GM18907 (cell line): Measurements from ENCODE around the gene CTDNEP1.
A peak's percentile ranks its signal among the peaks of the same experiment; 100 is the strongest.
"Not testable (repeated sequence)": the region's sequence is repeated elsewhere in the genome, so short reads cannot be mapped to it uniquely, and the experiment has no call there.

Source experiments
- ATAC-seq: cut with Tn5 transposase; IDR thresholded peaks from one replicate; pipeline ENCODE4 v1.9.1; 2021; ENCODE audit warnings: mild to moderate bottlenecking, moderate library complexity; ENCODE audit not compliant: unreplicated experiment

CTDNEP1 gene

DNA sequence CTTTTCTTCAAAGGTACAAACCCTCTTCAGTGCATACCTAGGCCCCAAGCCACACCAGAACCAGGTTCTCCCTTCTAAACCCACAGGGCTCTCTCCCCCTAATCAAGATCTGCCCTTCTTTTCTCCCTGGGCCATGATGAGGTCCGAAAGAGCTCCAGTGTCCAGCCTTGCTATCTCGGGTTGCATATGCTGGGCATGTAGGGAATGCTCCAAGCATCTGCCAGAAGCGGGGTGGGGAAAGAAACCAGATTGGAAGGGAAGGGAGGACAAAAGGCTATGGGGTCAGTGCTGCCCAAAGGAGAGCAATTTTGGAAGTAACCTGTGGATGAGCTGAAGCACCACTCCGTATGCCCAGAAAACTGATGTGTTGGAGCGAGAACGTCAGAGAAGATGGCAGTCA, 2.3 kb downstream of the CTDNEP1 start:
- ATAC-seq: no peak

DNA sequence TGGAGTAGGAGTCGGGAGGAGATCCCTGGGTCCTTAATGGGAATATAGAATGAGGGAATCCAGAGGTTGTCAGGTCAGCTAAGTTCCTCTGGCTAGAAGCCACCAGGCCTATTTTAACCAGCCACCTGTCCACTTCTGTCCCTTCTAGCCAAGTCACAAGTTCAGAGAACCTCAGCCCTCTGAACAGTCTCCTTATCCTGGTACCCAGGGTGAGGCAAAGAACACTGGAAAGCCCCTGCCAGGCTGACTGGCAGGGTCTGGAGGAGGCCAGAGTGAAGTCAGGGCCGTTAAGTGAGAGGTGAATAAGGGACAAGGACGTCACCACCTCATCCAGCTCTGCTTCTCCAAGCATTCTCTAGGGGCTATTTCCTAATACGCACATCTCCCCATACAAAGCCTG, 2.7 kb downstream of the CTDNEP1 start:
- ATAC-seq: no peak

DNA sequence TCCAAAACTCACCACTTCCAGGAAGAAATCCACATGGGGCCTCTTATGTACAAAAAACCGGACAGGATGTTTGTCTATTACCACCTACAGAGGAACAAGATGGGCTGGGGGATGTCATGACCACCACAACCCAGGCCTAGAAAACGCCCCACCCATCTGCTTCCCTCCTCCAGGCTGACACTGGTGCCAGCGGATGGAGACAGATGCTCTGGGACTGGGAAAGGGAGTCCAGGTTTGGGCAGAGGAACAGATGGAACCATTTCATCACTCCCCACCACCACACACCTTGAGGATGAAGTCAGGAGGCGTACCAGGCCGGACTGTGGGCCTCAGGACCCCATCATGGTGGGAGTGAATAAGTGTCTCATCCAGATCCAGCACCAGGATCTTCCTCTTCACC, 4.8 kb downstream of the CTDNEP1 start:
- ATAC-seq: no peak

GRCh38 chr17:7243838-7244237, 7.7 kb downstream of the CTDNEP1 start:
- ATAC-seq: not testable (repeated sequence)

GRCh38 chr17:7243453-7243729, 8.1 kb downstream of the CTDNEP1 start:
- no peak for ATAC-seq

GRCh38 chr17:7242717-7243452, 8.6 kb downstream of the CTDNEP1 start:
- ATAC-seq: peak; percentile 48

DNA sequence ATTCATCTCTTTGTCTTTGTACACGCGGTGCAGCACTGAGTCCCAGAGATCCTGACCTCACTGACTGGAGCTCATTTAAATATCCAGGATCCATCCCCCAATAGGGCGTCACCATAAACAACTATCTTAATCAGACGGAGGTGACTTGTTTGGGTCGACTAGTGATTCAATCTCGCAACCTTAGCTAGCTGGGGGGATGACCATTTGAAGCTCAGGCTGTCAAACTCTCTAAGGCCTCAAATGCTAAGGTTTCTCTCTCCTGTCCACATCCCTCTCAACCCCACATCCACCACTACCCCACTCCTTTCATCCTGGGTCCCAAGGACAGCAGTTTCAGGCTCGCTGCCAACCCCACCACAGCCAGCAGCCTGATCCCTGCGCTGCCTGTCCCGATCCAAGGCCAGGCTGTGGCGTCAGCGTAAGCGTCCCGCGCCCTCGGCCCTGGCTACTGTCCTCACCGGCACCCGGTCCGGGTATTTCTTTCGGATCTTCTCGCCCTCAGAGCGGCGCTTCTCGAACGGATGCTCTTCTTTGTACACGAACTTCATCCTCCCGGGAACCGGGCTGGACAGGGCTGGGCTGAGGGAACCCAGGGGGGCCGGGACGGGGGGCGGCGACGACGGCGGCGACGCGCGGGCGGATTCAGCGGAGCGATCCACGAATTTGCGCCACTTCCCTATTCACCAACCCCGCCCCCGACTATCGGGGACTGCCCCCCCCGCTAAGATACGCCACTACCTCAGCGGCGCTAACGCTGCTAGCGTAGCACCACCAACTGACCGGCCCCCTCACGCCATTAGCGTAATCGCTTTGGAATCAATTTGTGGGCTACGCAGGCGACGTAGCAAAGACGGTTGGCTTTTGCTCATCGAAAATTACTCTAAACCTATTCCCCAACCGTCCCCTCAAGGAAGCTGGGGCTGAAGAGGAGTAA, 9.5 kb downstream of the CTDNEP1 start, which contains the start of gene GABARAP:
Gene GABARAP (minus strand): TSS at position 667 of the 934 bp plus-strand sequence. CDS start 119 bp downstream, at position 548.
- peak; percentile 29 for ATAC-seq

- ATAC-seq: no peak
Measured at GRCh38 chr17:7241090-7241733, 10.3 kb downstream of the CTDNEP1 start.

- ATAC-seq: no peak
Measured at GRCh38 chr17:7240375-7240774, 11.2 kb downstream of the CTDNEP1 start.

DNA sequence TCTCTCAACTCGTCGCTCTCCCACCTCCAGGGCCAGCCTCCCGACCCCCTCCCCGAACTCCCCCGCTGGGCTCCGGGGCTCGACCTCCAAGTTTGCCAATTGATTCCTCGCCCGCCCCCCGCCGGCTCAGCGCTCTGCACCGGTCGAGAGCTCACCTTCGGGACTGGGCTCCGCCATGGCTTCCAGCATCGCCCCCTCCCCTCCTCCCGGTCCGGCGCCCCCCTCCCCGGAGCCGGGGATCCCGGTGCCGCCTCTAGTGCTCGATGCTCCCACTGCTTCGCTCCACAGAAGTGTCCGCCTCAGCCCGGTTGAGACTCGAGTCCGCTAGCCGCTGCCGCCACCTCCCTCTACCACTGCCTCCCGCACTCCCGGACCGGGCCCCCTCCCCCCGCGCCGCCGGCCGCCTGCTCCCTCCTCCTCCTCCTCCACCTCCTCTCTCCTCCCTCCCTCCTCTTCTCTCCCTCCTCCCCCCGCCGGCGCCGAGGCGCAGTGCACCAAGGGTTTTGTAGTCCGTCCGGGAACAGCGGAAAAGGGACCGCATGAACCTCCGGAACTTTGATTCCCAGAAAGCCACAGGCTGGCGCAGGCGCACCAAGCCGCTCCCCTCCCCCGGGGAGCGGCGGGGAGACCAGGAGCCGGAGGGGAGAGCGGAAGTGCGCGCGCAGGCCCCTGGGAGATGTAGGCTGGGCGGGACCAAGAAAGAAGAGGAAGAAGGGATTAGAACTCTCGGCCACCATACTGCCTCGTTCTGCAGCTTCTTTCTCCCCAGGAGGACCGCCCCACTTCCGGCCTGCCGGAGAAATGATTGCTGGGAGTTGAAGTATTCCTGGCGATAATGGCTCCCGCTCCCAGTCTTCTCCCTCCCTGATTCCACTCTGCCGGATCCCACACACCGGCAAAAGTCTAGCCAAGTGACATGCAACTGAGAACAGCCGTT, 12.2 kb downstream of the CTDNEP1 start, which contains the start of gene PHF23:
Gene PHF23 (minus strand): TSS at position 367 of the 937 bp plus-strand sequence. CDS start 178 bp downstream, at position 189.
- ATAC-seq: peak; percentile 54

DNA sequence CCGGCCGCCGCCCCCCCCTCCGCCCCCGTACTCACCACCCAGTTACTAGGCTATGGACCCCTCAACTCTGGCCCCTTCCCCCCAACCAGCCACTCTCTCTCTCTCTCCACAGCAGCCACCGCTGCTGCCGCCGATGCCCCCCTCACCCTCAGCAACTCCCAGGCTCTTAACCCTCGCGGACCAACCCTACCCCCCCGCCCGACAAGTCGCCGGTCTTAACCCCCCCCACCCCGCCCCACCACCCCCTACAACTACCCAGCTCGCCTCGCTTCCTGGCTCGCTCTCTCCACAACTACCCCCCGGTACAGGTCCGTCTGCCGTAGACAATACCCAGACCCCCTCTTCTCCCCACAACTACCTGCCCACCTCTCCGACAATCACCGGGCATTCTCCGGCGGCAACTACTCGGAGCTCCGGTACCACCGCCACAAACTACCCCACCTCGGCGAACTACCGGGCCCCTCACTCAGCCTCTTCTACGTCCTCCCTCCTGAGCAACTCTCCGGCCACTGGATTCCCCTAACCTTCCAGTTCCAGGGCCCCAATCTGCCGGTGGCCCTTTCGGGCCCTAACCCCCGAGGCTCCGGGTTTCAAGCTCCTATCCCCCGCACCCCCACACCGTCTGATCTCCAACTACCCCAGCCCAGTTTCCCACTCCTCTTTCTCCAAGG, 13.0 kb downstream of the CTDNEP1 start:
- no peak for ATAC-seq

DNA sequence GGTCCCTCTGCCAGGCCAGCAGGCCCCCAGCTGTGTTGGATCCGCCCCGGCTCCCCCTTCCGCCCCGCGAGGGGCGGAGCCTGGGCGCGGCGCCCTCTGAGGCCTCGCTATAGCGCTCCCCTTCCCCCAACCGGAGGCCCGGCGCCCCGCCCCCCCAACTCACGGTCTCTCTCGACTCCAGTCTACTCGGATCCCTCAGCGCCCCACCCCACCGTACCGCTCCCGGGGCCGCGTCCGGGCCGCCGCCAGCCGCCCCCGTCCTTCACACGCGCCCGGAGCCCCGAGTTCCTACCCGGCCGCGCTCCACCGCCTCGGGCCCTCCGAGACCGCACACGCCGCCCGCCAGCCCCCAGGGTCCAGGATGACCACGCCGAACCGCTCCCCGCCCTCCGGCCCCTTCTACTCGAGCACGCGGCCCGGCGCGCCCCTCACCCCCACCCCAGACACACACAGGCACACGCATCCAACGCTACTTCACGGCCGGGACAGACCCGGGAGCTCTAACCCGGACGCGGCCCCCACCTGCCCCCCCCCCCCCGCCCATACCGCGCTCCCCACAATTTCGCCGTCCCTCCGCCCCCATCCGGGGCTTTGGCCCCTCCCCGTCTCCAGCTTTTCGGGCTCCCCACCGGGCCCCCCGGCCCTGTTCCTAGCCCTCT, 13.6 kb downstream of the CTDNEP1 start:
- ATAC-seq: peak; percentile 10

GRCh38 chr17:7237266-7237760, 14.2 kb downstream of the CTDNEP1 start:
- no peak for ATAC-seq

DNA sequence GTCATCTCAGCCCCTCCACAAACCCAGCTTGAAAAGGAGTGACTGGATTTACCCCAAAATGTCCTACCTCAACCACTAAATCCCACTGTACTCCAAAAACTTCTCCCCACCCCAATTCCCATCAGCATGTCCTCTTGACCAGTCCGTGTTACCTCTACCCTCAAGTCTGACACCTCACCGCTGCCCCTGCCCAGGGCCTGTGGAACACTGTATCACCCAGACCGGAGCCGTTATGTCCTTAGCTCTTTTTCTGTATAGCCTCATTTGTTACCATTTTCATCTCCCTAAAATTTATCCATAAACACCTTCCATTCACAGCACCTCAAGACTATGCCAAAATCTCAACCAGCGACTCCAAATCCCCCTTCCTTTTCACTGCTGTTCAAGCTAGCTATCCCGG, 14.7 kb downstream of the CTDNEP1 start:
- no peak for ATAC-seq

DNA sequence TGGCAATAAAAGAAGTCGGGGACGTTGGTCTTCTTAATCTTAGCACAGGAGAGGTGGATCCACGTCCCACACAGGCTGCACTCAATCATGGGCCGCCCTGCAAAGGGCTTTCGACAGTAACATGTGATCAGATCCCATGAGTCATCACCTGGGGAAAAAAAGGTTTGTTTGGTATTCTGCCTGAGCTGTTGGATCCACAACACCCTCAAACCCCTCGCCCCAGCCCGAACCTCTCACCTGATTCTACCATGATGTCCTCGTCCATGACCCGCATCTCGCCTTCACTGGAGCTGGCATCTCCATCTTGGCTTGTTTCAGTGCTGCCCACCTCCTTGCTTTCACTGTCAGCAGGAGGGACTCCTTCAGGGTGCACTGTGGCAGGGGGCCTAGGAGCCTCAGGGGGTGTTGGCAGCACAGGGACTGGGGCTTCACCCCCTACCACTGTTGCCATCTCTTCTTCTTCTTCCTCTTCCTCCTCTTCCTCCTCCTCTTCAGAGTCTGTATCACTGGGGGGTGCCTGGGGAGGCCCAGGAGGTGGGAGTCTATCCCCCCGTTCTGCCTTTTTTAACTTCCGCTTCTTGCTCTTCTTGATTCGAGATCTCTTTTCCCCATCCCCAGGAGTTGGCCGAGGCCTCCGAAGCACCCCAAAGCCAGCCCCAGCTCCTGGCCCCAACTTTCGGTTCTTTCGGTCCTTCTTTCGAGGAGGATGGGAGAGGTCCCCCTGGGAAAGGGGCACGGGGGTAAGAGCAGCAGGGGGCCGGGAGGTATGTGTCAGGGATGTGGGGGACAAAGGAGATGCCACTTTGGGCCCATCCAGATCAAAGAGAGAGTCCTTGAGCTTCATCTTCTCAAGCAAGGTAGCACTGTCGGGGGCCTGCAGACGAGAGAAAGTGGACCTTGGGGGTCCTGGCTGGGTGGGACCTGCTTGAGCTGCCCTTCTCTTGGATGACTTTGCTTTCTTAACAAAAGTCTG, 15.6 kb downstream of the CTDNEP1 start:
- ATAC-seq: no peak

- ATAC-seq: peak; percentile 50
Measured at GRCh38 chr17:7234083-7234951, 17.2 kb downstream of the CTDNEP1 start, which contains the start of gene DVL2. Gene DVL2, minus strand, starts transcription at chr17:7234517. Its CDS starts 255 bp downstream, at chr17:7234262.

DNA sequence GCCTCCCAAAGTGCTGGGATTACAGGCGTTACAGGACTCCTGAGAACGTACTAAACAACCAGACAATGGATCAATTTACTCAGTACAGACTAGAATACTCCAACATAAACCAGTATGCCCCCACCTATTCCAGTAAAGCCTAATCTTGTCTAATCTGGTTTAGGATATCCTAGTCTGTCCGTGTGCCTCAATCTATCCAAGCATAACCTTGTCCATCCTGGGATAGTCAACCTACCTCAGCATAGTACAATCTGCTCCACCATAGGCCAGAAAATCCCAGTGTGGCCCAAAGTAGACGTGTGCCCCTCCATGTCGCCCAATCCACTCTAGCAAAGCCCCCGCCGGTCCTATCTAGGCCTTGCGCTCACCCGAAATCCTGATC, 17.8 kb downstream of the CTDNEP1 start:
- no peak for ATAC-seq
